GOT3 (cell line): Measurements from ENCODE around the gene MSRB3.

Experiments used
- DNase-seq: peaks from one replicate; lab custom pipeline; 2025; ENCODE audit warnings: mixed read lengths; lab: John Stamatoyannopoulos, UW

Gene MSRB3

GRCh38 chr12:65325183-65325582 is 46.7 kb downstream of the MSRB3 start:
- DNase-seq: no peak

- no peak for DNase-seq
These were observed 48.1 kb downstream of the MSRB3 start for GRCh38 chr12:65326616-65327015.

GRCh38 chr12:65327207-65328076 is 49.0 kb downstream of the MSRB3 start:
- DNase-seq: no peak

GRCh38 chr12:65329721-65330120 is 51.2 kb downstream of the MSRB3 start:
- no peak for DNase-seq

GRCh38 chr12:65330331-65330730 is 51.8 kb downstream of the MSRB3 start:
- no peak for DNase-seq

GRCh38 chr12:65331456-65331855 is 53.0 kb downstream of the MSRB3 start:
- DNase-seq: no peak

- DNase-seq: no peak
These were observed 55.2 kb downstream of the MSRB3 start for GRCh38 chr12:65333649-65334048.

GRCh38 chr12:65334521-65334920 is 56.0 kb downstream of the MSRB3 start:
- no peak for DNase-seq

- DNase-seq: no peak
These were observed 56.7 kb downstream of the MSRB3 start for GRCh38 chr12:65335021-65335714.

GRCh38 chr12:65335981-65336380 is 57.5 kb downstream of the MSRB3 start:
- DNase-seq: no peak

GRCh38 chr12:65339161-65339560 is 60.7 kb downstream of the MSRB3 start:
- no peak for DNase-seq

- no peak for DNase-seq
These were observed 64.7 kb downstream of the MSRB3 start for GRCh38 chr12:65343230-65343629.

GRCh38 chr12:65343801-65344200 is 65.3 kb downstream of the MSRB3 start:
- no peak for DNase-seq

GRCh38 chr12:65355461-65355860 is 77.0 kb downstream of the MSRB3 start:
- DNase-seq: no peak

GRCh38 chr12:65362234-65363031 is 84.0 kb downstream of the MSRB3 start:
- no peak for DNase-seq

GRCh38 chr12:65364046-65364445 is 85.6 kb downstream of the MSRB3 start:
- no peak for DNase-seq

- DNase-seq: no peak
These were observed 88.9 kb downstream of the MSRB3 start for GRCh38 chr12:65367396-65367795.

GRCh38 chr12:65368055-65368454 is 89.6 kb downstream of the MSRB3 start:
- no peak for DNase-seq

- DNase-seq: no peak
These were observed 94.1 kb downstream of the MSRB3 start for GRCh38 chr12:65372574-65372973.

GRCh38 chr12:65384240-65384639 is 105.8 kb downstream of the MSRB3 start:
- no peak for DNase-seq

- no peak for DNase-seq
These were observed 108.9 kb downstream of the MSRB3 start for GRCh38 chr12:65387396-65387795.

GRCh38 chr12:65389436-65389835 is 111.0 kb downstream of the MSRB3 start:
- no peak for DNase-seq

- no peak for DNase-seq
These were observed 113.2 kb downstream of the MSRB3 start for GRCh38 chr12:65391711-65392110.
